Left cardiac atrium (tissue), 4 donors: ENCODE measurements around the gene C3orf80. TPM values are rescaled to one million over a fixed set of nuclear protein-coding genes. Genes with fewer than 3 reads are reported as not detected.
"Not testable (repeated sequence)": the region's sequence is repeated elsewhere in the genome, so short reads cannot be mapped to it uniquely, and the experiment has no call there.

ENCODE experiments used
- ATAC-seq, 2 donors: fragments of 200-7000 bp; cut with Tn5 transposase; one replicate each; pipeline ENCODE4 v1.9.1; 2020; ENCODE audit warnings: mild to moderate bottlenecking in 2 of 2, moderate library complexity in 2 of 2
- DNase-seq: peaks from one replicate; pipeline ENCODE4 v3.0.0-alpha.2; 2020
- intact Hi-C, 2 donors: fragments of 100-400 bp; cut with DNase I; formaldehyde crosslinking; loops; one replicate each; pipeline versions ENCODE4 v1.14.1 to v1.15.1; 2022 to 2023
- total RNA-seq, 2 donors: library from RNA; stranded (reverse); fragmentation: NEBNext Ultra II Directional; extraction: Animal tissue kit (Norgen Biotek cat#: 25700); gene quantifications; one replicate each; pipeline ENCODE4 v1.2.1, GENCODE V29; 2021
- donor health status: DM: no; HTN: yes; CAD: no.
- donor health status: DM: no; HTN: yes; CAD: no; lungs with severe emphysema.
- donor health status: DM: yes; HTN: yes; CAD: no.
- donor health status: Dilated cardiomyopathy.

The C3orf80 gene
- total RNA-seq, 2 donors from 2014 or later = 0.47 to 0.81 TPM

DNA sequence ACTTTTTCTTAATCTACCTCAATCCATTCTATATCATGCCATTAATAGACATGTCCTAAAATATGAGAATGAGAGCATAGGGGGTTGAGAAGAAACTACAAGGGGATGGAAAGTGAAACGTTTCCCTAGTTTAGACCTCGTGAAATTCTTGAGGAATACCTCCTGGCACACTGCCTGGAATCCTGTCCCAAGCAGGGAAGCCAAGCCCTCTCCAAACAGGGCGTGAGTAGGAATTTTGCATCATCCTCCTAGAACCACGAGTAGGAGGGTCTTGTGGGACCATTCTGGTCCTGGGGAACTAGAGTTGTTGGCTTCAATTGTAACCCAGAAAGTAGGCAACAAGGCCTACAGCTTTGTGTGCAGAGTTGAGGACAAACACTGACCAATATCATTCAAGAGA is 19.6 kb upstream of the C3orf80 start:
- intact Hi-C loops = no loop called here
- no peak for ATAC-seq
- DNase-seq = no peak

DNA sequence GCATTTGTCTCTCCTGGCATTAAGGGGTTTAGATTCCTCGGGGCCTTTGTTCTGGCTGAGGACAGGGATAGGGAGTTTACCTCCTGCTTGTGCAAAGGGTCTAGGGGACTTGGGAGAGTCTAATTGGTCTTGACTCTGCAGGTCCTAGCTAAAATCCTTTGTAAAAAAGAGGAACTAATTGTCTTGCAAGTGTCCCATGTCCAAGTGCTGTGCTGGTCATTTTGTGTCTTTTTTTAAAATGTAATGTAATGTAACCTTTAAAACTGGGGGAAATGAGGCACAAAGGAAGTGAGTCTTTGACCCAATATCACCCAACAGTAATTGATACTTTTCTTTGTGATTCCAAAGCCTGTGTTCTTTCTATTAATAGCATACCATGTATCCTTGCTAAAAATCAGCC is 14.9 kb upstream of the C3orf80 start:
- intact Hi-C loops = no loop called here
- no peak for ATAC-seq

DNA sequence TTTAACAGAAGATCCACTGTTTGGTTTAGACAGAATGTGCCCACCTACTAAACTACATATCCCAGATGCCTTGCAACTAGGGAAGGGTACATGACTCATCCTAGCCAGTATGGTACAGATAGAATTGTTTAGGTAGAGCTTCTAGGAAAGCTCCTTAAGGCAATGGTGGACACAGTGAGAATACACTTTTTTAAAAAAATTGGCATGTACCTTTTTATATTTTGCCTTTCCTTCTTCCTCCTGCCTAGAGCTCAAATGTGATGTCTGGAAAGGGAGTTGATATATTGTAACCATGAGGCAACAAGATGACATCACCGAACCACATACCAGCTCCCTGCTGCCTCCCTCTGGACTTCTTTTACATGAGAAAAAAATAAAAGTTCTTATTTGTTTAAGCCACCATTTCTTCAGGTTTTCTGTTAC is 14.4 kb upstream of the C3orf80 start:
- peak in 1 of 2 donors; percentile 51 for ATAC-seq
- intact Hi-C loops = no loop called here

More for the DNA sequence above, 14.9 kb upstream of the C3orf80 start:
- DNase-seq = no peak

DNA sequence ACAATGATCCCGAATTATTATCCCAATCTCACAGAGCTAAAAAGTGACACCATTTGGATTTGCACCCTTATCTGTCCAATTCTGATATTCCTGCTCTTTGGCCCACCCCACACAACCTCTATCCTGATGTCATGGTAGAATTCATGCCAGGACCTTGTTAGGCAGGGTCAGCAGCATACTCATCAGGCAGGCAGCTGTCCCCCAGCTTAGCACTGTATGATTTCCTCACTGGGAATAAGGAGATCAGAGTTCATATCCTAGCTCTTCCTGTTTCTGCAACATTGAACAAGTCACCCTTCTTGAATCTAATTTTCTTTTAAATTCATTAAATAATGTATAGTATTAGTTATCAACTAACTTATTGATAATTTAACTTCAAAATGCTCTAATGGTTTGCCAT is 12.0 kb upstream of the C3orf80 start:
- no peak for ATAC-seq
- intact Hi-C loops = no loop called here

More for the DNA sequence above, 14.4 kb upstream of the C3orf80 start:
- DNase-seq = no peak

DNA sequence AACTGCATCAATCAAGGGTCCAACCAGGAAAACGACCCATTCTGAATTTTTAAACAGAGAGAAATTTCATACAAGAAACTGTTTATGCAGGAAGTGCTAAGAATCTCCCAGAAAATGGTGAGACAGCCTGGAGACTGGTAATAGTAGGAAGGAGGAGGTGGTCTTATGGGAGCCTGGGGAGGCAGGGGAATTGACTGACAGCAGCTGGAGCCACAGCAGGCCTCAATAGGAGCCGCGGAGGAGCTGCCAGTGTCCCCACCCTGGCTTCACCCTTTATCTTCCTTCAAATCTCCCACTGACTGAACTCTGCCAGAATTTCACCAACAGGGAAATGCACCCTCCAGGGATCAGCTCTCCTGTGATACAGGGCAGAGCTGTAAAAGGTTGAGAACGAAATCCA is 7.5 kb upstream of the C3orf80 start:
- DNase-seq (no peak), ATAC-seq (no peak)
- intact Hi-C loops = no loop called here

More for the DNA sequence above, 12.0 kb upstream of the C3orf80 start:
- no peak for DNase-seq

DNA sequence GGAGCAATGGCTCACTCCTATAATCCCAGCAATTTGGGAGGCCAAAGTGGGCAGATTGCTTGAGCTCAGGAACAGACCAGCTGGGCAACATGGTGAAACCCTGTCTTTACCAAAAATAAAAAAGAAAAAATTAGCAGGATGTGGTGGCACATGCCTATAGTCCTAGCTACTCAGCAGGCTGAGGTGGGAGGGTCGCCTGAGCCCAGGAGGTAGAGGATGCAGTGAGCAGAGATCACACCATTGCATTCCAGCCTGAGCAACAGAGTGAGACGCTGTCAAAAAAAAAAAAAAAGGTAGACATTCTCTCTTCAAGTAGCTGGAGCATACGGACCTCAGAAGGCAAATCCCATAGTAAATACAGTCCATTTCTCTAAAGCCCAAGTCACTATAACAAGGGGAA is 7.1 kb upstream of the C3orf80 start:
- intact Hi-C loops = no loop called here
- no peak for DNase-seq
- no peak for ATAC-seq

DNA sequence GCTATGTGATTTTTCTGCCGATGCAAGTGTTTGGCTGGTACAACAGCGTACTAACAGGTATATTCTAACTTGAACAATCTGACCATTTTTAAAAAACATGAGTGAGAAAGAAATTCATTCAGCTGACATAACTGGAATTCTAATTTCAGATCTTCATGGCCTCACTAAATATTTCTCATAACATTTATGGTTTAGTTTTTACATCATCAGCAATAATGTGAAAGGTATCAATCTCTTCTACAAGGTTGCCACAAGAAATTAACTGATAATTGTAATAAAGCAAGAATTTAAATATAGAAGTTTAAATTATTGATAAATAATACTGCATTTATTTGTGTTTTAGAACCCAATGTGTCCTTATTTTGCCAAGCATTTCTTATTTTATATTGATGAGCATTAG is 5.2 kb upstream of the C3orf80 start:
- intact Hi-C loops = no loop called here
- ATAC-seq (no peak), DNase-seq (no peak)

DNA sequence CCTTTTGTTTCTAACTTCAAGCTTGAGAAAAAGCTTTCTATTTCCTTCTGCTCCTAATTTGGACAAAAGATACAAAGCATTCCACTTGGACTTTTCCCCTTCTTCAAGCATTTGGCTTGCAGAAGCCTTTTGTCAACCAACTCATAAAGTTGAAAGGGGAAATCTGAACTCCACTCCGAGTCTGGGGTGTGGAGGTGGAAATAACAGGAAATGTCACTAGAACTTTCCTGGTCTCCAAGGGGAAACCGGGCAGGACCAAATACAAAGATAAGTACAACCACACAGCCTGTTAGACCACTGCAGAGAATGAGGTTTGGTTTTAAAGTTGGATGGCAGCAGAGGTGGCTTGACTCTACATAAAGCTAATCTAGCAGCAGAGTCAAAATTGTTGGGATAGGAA is 4.2 kb upstream of the C3orf80 start:
- intact Hi-C loops = no loop called here
- DNase-seq (no peak), ATAC-seq (no peak)

DNA sequence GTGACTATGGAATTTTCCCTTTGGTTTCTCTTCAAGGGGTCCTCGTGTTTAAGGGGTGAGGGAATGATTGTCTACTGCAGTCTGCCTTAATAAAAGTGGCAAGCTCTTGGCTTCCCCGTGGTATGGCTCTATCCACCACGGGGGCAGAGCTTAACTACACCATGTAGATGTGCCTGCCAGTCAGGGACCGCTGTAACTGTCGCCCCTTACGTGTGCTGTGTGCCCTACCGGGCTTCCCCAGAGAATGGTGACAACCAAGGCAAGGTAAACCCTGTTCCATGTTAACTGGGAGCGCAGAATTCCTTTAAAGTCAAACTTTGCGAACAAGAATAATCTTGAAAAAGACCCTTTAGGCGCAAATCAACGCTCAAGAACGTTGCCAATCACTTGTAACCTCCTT is 966 bp upstream of the C3orf80 start:
- no peak for ATAC-seq
- no peak for DNase-seq
- intact Hi-C loops = no loop called here

DNA sequence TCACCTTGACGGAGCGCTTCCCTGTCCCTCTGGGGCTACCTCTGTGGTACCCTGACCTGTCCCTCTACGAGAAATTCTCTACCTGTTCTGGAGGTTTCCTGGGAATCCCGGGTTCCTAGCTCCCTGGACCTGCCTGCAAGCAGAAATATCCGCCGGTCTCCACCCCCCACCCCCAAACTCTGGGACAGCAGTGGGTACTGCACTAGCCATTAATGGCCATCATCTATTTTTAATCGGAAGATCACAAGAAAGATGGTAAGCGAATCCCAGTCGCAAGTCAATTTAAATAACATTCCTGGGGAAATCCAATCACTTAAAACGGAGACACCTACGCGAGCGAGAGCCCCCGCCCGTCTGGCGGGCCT is 429 bp upstream of the C3orf80 start:
- no peak for ATAC-seq
- DNase-seq = no peak
- intact Hi-C loops = no loop called here

DNA sequence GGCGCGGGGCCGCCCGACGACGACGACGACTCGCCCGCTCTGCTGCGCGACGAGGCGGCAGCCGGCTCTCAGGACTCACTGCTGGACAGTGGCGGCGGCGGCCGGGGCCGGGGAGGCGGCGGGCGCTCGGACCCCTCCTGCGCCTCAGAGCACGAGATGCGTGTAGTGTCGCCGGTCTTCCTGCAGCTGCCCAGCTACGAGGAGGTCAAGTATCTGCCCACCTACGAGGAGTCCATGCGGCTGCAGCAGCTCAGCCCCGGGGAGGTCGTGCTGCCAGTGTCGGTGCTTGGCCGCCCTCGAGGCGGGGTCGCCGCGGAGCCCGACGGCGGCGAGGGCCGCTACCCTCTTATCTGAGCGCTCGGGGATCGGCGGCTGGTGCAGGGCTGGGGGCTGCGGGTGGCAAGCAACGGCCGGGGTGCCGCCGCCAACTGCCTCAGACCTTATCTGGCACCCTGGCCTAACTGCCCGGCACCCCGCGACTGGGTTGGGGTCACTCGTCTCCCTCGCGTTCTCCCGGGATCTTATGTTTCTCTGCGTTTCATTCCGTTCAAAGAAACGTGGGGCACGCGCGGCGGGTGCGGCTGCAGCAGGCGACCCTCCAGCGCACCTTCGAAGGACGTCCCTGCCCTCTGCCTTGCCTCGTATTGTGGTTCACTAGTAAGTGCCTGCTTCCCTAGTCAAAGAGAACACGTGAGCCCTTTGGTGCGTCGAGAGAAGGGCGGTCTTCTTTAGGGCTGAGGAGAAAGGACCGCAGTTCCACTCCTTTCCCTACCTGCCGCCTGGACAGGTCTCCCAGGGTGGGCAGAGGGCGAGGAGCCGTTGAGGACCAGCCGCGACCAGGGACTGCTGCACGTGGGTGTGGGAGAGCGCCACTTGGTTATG is 1.0 kb downstream of the C3orf80 start:
- peak; percentile 24 for DNase-seq
- ATAC-seq = peak; percentile 34 to 35
- intact Hi-C loops = no loop called here

DNA sequence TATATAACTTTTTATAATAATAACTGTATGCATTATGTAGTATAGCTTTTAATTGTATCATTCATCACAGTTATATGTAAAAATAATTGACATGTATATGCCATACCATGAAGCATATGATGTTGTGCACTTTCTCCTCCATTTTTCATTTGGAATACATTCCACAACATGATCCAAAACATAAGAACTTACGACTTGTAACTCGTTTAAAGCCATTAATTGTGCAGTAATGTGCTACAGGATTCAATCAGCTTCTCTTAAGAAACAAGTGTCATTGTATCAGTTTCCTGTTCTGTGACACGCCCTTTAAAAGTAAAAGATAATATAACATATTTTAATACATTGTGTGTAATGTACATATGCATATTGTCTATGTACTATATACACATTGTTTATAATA is 2.2 kb downstream of the C3orf80 start:
- intact Hi-C loops = no loop called here
- ATAC-seq (no peak), DNase-seq (no peak)

DNA sequence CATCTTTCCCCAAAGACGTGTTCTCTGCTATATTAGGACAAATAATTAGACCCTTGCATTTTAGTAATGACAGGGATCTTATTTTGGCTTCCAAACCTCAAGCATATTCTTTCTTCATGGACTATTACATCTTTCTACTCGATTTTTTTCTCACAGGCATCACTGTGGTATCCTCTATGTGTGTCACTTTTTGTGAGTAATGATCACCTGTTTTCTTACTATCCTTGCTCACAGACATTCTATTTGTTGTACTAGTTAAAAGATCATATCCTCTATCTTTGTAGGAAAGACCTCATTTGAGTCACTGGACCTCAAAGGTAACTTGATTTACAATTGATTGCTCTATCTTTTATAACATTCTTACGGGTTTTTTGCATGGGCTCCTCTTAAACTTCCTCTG is 6.8 kb downstream of the C3orf80 start:
- ATAC-seq = no peak

DNA sequence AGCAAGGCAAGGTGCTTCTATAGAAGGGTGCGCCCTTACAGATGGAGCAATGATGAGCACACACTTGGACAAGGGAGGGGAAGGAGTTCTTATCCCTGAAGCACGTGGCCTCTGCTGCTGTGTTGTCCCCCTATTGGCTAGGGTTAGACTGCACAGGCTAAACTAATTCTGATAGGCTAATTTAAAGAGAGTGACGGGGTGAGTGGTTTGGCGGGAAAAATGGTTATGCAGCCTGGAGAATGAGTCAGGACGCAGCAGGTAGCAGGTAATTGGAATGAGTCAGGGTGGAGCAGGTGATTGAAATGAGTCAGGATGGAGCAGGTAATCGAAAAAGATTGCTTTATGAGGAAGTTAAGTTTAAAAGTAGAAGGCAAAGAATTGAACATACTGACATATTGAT is 15.5 kb downstream of the C3orf80 start:
- ATAC-seq, DNase-seq, intact Hi-C loops: not testable (repeated sequence)

More for the DNA sequence above, 6.8 kb downstream of the C3orf80 start:
- intact Hi-C loops = no loop called here
- DNase-seq = no peak

DNA sequence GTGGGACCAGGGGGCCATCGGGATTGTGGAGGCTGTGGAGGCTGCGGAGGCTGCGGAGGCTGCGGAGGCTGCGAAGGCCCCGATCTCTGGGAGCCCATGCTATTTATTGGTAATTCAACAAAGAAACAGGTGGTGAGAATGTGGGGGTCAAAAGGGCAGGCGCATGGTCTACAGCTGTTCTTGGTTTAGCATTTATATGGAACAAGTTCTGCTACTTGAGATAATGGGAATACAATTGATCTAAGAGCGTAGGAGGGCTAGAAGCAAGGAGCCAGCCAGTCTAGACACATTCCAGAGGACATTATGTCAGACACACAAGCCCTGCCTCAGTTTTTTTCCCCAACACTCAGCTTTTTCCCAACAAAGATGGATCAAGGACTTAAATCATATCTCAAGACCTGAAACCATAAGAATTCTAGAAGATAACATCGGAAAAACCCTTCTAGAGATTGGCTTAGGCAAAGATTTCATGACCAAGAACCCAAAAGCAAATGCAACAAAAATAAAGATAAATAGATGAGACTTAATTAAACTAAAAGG is 20.1 kb downstream of the C3orf80 start:
- ATAC-seq = no peak
- intact Hi-C loops = no loop called here
- DNase-seq = no peak

DNA sequence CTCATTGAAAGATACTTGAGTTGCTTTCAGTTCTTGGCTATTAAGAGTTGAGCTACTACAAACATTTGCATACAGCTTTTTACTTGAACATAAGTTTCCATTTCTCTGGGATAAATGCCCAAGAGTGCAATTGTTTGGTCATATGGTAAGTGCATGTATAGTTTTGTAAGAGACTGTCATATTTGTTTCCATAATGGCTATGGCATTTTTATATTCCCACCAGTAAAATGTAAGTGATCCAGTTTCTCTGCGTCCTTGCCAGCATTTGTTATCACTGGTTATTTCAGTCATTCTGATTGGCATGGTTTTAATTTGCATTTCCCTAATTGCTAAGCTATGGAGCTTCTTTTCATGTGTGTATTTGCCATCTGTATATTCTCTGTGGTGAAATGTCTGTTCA is 22.5 kb downstream of the C3orf80 start:
- DNase-seq = no peak
- intact Hi-C loops = no loop called here
- no peak for ATAC-seq

DNA sequence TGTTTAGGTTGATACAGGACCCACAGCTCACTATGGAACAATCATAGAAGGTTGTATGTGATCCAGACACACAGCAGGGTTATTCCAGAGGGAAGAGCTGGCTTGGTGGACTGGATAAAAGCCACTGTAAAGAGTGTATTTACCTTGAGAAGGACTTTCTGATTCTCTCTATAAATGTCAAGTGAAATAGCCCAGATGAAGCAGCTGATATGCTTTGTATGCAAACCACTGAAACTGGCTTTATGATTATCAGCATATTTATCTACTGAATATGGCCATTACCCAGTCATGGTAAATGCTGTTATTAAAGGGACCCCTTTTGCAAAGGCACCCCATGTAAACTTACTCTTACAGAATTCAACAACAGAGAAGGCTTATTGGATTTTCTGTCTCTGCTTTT is 28.1 kb downstream of the C3orf80 start:
- ATAC-seq (no peak), DNase-seq (no peak)
- intact Hi-C loops = no loop called here

DNA sequence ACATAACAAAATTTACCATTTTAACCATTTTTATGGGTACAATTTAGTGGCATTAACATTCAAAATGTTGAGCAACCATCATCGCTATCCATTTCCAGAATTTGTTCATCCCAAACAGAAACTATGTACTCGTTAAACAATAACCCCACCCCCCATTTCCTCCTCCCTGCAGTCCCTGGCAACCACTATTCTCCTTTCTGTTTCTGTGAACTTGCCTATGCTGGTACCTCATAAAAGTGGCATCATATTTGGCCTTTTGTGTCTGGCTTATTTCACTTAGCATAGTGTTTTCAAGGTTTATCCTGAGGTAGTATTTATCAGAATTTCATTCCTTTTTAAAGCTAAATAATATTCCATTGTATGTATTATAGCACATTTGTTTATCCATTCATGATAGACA is 32.4 kb downstream of the C3orf80 start:
- ATAC-seq = no peak
- intact Hi-C loops = no loop called here

DNA sequence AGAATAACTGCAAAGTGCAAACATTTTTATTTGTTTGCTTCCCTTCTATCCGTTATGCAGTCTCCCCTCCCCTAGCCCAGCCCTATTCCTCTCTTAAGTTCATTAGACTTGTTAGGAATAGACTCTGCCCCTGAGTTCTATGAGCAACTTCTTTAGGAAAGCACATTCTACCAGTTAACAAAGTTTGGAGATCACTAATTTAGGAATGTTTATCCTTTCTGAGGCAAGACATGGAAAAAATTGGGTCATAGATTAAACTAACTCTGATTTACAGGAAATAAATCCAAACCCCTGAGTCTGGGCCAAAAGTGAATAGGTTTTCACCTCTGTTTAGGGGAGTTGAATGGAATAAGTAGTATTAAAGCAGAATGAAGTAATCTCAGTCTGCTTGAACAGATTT is 34.4 kb downstream of the C3orf80 start:
- DNase-seq (no peak), ATAC-seq (no peak)
- intact Hi-C loops = no loop called here

More for the DNA sequence above, 32.4 kb downstream of the C3orf80 start:
- DNase-seq = no peak

DNA sequence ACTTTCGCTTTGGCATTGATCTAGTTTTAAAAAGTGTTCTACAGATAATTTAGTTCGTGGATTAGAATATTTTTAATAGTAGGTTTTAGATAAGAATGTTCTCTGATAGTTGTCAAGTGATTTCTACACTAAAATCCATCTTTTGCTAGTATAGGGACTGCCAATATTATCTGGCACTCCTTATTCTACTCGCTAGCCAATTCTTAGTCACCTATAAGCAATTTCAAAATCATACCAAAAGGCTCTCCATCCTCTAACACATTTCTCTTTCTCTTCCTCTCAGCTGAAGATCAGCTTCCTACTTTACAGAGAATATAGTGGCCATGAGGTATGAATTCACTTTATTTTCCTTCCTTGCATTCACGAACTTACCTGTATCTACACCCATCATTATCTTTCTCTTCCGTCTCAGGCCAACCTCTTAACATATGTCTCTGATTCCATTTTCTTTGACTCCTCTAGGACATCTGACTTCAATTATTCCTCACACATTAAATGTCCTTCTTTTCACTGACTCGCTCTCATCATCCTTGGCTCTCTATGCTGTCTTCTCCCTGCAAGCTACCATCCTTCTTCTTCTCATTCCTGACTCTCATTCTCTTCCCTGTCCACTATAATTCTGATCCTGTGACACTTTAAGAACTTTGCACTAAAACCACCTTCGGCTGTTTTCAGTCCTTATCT is 35.5 kb downstream of the C3orf80 start:
- ATAC-seq (peak in 1 of 2 donors; percentile 50), DNase-seq (no peak)
- intact Hi-C loops = no loop called here
